ENCODE results near the gene GIGYF2. TPM values are rescaled to one million over a fixed set of nuclear protein-coding genes. Genes with fewer than 3 reads are reported as not detected.

The GIGYF2 gene
- total RNA-seq, 1 donor from 2014 or later, result 72.3 TPM

DNA sequence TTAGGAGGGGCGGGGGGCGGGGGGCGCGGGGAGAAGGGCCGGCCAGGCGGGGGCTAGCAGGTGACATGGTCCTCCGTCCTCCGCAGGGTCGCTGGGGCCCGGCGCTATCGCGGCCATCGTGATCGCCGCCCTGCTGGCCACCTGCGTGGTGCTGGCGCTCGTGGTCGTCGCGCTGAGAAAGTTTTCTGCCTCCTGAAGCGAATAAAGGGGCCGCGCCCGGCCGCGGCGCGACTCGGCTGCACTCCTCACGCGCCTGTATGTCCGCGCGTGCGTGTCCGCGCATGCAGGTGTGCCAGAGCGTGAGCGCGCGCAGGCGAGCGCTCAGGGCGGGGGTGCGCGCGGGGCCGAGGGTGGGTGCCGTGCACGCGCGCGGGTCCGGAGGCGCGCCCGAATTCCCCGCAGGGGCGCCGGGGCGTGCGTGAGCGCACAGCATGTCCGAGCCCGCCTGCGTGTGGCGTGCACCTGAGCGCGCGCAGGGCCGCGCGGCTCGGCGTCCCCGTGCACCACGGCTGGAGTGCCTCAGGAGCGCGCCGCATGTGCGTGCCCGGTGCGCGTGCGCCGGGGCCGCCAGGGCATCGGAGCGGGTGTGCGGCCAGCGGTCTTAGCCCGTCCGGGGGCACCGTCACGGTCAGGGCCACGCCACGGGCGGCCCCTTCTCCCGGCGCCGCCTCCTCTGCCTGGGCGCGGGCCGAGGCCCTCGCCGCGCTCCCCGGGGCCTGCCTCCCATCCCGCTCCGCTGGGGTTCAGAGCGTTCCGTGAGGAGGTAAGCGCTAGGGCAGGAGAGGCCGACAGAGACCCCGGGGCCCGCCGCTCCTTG lies 179.2 kb downstream of the GIGYF2 start:
- no peaks in the 10 kb centered on the region for H3K4me1 Mint-ChIP-seq (ENCODE audit: low read depth)
- H3K36me3 Mint-ChIP-seq (ENCODE audit: insufficient read depth), result no peaks in the 10 kb centered on the region
- H3K4me3 Mint-ChIP-seq (ENCODE audit: low read depth), result peak overlapping the region; percentile 56
- peak; percentile 44 for DNase-seq (ENCODE audit: low spot score, unreplicated experiment)
- H3K9me3 Mint-ChIP-seq (ENCODE audit: low read depth), result no peaks in the 10 kb centered on the region
- H3K27ac Mint-ChIP-seq, result no peak overlapping the region
- H3K27me3 Mint-ChIP-seq, result peaks cover 15% of the 10 kb centered on the region
- TF ChIP-seq, protein P1, sequence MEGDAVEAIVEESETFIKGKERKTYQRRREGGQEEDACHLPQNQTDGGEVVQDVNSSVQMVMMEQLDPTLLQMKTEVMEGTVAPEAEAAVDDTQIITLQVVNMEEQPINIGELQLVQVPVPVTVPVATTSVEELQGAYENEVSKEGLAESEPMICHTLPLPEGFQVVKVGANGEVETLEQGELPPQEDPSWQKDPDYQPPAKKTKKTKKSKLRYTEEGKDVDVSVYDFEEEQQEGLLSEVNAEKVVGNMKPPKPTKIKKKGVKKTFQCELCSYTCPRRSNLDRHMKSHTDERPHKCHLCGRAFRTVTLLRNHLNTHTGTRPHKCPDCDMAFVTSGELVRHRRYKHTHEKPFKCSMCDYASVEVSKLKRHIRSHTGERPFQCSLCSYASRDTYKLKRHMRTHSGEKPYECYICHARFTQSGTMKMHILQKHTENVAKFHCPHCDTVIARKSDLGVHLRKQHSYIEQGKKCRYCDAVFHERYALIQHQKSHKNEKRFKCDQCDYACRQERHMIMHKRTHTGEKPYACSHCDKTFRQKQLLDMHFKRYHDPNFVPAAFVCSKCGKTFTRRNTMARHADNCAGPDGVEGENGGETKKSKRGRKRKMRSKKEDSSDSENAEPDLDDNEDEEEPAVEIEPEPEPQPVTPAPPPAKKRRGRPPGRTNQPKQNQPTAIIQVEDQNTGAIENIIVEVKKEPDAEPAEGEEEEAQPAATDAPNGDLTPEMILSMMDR (IDR thresholded peaks at IDR 0.05; ENCODE audit: unreplicated experiment), result peak; percentile 54

DNA sequence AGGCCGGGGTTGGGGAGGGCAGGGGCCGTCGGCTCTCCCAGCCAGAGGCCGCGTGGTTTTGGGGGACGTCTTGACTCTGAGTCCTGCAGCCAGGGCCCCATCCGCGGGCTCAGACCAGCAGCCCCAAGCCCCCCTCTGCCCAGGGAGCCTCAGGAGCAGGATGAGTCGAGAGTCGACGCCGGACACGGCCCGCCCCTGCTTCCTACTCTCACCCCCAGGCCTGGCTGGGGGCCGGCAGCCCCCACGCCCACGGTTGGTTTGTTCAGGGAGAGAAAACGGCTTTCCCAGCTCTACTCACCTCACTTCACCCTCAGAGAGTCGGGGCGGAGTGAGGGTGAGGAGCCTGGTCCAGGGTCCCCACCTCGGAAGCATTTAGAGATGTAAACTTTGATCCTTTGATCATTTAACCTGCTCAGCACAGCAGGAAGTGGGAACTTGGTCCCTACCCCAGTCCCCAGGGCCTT lies 179.9 kb downstream of the GIGYF2 start:
- H3K9me3 Mint-ChIP-seq (ENCODE audit: low read depth), result no peaks in the 10 kb centered on the region
- H3K27ac Mint-ChIP-seq, result no peak overlapping the region
- no peaks in the 10 kb centered on the region for H3K4me1 Mint-ChIP-seq (ENCODE audit: low read depth)
- no peaks in the 10 kb centered on the region for H3K36me3 Mint-ChIP-seq (ENCODE audit: insufficient read depth)
- H3K27me3 Mint-ChIP-seq, result peaks cover 15% of the 10 kb centered on the region
- DNase-seq (ENCODE audit: low spot score, unreplicated experiment), result no peak
- H3K4me3 Mint-ChIP-seq (ENCODE audit: low read depth), result peak overlapping the region; percentile 41
- TF ChIP-seq, protein P1 (IDR thresholded peaks at IDR 0.05; ENCODE audit: unreplicated experiment), result no peak

DNA sequence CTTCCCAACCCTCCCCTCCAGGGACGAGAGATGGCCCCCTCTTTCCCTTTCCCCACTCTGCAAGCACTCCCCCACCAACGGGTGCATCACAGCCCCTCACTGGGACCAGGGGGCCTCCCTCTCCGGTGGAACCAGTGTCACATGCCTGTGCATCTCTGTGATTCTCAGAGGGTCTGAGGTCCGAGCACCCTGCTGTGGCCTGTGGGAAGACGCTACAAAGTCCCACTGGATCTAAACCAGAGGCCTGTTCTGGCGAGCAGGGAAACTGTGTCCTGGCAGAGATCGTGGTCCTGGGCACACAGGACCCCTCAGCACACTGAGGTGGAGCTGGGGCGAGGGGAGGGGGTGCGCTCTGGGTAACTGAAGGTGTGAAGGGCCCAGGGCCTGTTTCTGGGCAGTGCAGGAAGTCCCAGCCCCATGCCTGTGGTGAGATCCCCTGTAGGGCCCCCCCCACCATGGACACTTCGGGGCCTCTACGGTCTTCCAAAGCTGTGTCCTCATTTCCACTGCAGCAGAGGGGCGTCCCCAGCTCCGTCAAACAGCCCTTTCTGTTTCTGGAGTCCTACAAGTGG lies 180.9 kb downstream of the GIGYF2 start:
- Mint-ChIP-seq H3K9me3 (ENCODE audit: low read depth) (no peaks in the 10 kb centered on the region), H3K27ac (no peak overlapping the region), H3K27me3 (peaks cover 15% of the 10 kb centered on the region), H3K4me3 (ENCODE audit: low read depth) (peak overlapping the region; percentile 56), H3K36me3 (ENCODE audit: insufficient read depth) (no peaks in the 10 kb centered on the region), H3K4me1 (ENCODE audit: low read depth) (no peaks in the 10 kb centered on the region)
- no peak for DNase-seq (ENCODE audit: low spot score, unreplicated experiment)
- TF ChIP-seq, protein P1 (IDR thresholded peaks at IDR 0.05; ENCODE audit: unreplicated experiment), result no peak

DNA sequence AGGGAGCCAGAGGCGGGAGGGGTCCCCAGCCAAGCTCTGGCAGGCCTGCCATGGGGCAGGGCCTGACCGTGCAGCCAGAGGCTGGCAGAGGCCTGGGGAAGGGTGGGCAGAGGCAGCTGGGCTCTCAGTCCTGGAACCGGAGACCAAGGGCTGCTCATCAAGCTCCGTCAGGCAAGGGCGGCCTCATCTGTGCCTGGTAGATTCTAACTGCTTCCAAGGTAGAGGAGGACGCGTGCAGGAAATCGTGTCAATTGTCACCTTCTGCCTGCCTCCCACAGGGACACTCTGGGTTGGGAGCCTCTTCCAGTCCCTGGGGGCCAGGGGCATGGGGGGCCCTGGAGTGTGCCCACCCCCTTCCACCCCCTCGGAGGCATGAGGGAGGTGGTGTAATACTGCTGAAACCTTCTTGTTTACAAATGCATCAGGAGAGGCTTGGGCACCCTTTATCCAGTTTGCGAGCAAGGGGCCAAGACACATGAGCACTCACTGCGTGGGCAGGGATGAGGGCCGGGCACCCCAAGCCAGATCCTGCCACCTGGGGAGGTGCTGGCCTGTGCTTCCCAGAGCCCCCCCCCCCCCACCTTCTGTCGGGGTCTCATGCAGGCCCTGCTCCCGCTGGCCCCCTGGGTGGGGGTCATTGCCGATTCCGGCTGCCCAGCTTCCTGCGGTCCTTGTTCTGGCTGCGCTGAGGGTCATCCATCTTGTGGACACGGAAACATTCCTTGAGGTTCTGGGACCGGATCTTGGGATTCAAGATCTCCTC lies 181.9 kb downstream of the GIGYF2 start:
- no peak for DNase-seq (ENCODE audit: low spot score, unreplicated experiment)
- Mint-ChIP-seq H3K9me3 (ENCODE audit: low read depth) (no peaks in the 10 kb centered on the region), H3K4me1 (ENCODE audit: low read depth) (no peaks in the 10 kb centered on the region), H3K27me3 (peaks cover 15% of the 10 kb centered on the region), H3K27ac (no peak overlapping the region), H3K4me3 (ENCODE audit: low read depth) (no peak overlapping the region), H3K36me3 (ENCODE audit: insufficient read depth) (no peaks in the 10 kb centered on the region)
- TF ChIP-seq, protein P1 (IDR thresholded peaks at IDR 0.05; ENCODE audit: unreplicated experiment), result no peak
